Trophoblast cell (in vitro differentiated cells and primary cell): ENCODE results near the gene NANOG.
A peak's percentile ranks its signal among the peaks of the same experiment; 100 is the strongest.
"Not testable (repeated sequence)": the region's sequence is repeated elsewhere in the genome, so short reads cannot be mapped to it uniquely, and the experiment has no call there.

Experiments used
- DNase-seq, 2 donors: peaks; one replicate each; pipeline ENCODE4 v3.0.0-alpha.2; 2016
- H2AFZ ChIP-seq: 2 replicates; pipeline ENCODE4 v1.6.1; 2013; ENCODE audit warnings: low read length, moderate library complexity, mild to moderate bottlenecking; ENCODE audit not compliant: insufficient read depth, poor library complexity
- H2AK5ac ChIP-seq: 2 replicates; pipeline ENCODE4 v1.6.1; 2013; ENCODE audit warnings: mild to moderate bottlenecking, low read length
- H2BK120ac ChIP-seq: 2 replicates; pipeline ENCODE4 v1.6.1; 2013; ENCODE audit warnings: low read length, mild to moderate bottlenecking, moderate library complexity; ENCODE audit not compliant: insufficient read depth, poor library complexity
- H2BK12ac ChIP-seq: 2 replicates; pipeline ENCODE4 v1.6.1; 2013; ENCODE audit warnings: mild to moderate bottlenecking, low read length, moderate library complexity
- H2BK5ac ChIP-seq: 2 replicates; pipeline ENCODE4 v1.6.1; 2013; ENCODE audit warnings: low read length, low read depth, moderate library complexity, mild to moderate bottlenecking; ENCODE audit not compliant: poor library complexity
- H3K14ac ChIP-seq: 2 replicates; pipeline ENCODE4 v1.6.1; 2013; ENCODE audit warnings: mild to moderate bottlenecking, low read length
- H3K18ac ChIP-seq: 2 replicates; pipeline ENCODE4 v1.6.1; 2013; ENCODE audit warnings: mild to moderate bottlenecking, low read length
- H3K23ac ChIP-seq: 2 replicates; pipeline ENCODE4 v1.6.1; 2013; ENCODE audit warnings: low read length
- H3K27ac ChIP-seq: 2 replicates; pipeline ENCODE4 v1.5.1; 2013; ENCODE audit warnings: low read depth, mild to moderate bottlenecking, inconsistent platforms, low read length, moderate library complexity
- H3K27me3 ChIP-seq: 2 replicates; pipeline ENCODE4 v1.6.1; 2013; ENCODE audit warnings: inconsistent platforms, mild to moderate bottlenecking, low read length, moderate library complexity; ENCODE audit not compliant: insufficient read depth
- H3K36me3 ChIP-seq, 2 experiments: 1 replicate in 1 of 2; 2 replicates in 1 of 2; pipeline ENCODE4 v1.6.1; 2013; ENCODE audit warnings: low read length in 2 of 2, mild to moderate bottlenecking in 2 of 2, moderate library complexity in 1 of 2; ENCODE audit not compliant: insufficient read depth in 2 of 2, control insufficient read depth in 1 of 2
- H3K4ac ChIP-seq: 2 replicates; pipeline ENCODE4 v1.6.1; 2013; ENCODE audit warnings: low read depth, mild to moderate bottlenecking, low read length, moderate library complexity
- H3K4me1 ChIP-seq, 2 experiments: 1 replicate in 1 of 2; 2 replicates in 1 of 2; pipeline ENCODE4 v1.6.1; 2013; ENCODE audit warnings: low read length in 2 of 2, mild to moderate bottlenecking in 2 of 2, moderate library complexity in 1 of 2; ENCODE audit not compliant: insufficient read depth in 2 of 2, control insufficient read depth in 1 of 2
- H3K4me2 ChIP-seq: 2 replicates; pipeline ENCODE4 v1.6.1; 2013; ENCODE audit warnings: inconsistent platforms, mild to moderate bottlenecking, low read length, moderate library complexity
- H3K4me3 ChIP-seq: 2 replicates; pipeline ENCODE4 v1.5.1; 2013; ENCODE audit warnings: mild to moderate bottlenecking, low read depth, low read length, inconsistent platforms
- H3K79me1 ChIP-seq: one replicate; pipeline ENCODE4 v1.6.1; 2013; ENCODE audit warnings: low read length
- H3K79me2 ChIP-seq: 2 replicates; pipeline ENCODE4 v1.6.1; 2013; ENCODE audit warnings: low read length, mild to moderate bottlenecking; ENCODE audit not compliant: control insufficient read depth, insufficient read depth, poor library complexity
- H3K9ac ChIP-seq: 2 replicates; pipeline ENCODE4 v1.6.1; 2013; ENCODE audit warnings: mild to moderate bottlenecking, low read length
- H3K9me3 ChIP-seq: 2 replicates; pipeline ENCODE4 v1.6.1; 2013; ENCODE audit warnings: low read depth, mild to moderate bottlenecking, control low read depth, inconsistent platforms, low read length; ENCODE audit not compliant: insufficient read depth
- H4K12ac ChIP-seq: 2 replicates; pipeline ENCODE4 v1.6.1; 2013; ENCODE audit warnings: low read depth, mild to moderate bottlenecking, low read length, moderate library complexity
- H4K8ac ChIP-seq: 2 replicates; pipeline ENCODE4 v1.6.1; 2013; ENCODE audit warnings: low read depth, mild to moderate bottlenecking, low read length, moderate library complexity
- H4K91ac ChIP-seq: one replicate; pipeline ENCODE4 v1.6.1; 2013; ENCODE audit warnings: low read depth, mild to moderate bottlenecking, low read length, moderate library complexity
- WGBS: extraction: QIAGEN DNeasy Blood & Tissue Kit; methylation state at CpG from one replicate; pipeline ENCODE4 v1.1.7; 2013; ENCODE audit warnings: missing lambda C conversion rate; ENCODE audit not compliant: insufficient read length, insufficient coverage; ENCODE audit errors: extremely low coverage; 5-methylcytosine and 5-hydroxymethylcytosine counted together

Gene NANOG

GRCh38 chr12:7798750-7799308 is 9.6 kb downstream of the NANOG start:
- H3K9ac ChIP-seq, H4K12ac ChIP-seq, H3K4me2 ChIP-seq, H3K14ac ChIP-seq, H2AK5ac ChIP-seq, H3K23ac ChIP-seq, H3K4me3 ChIP-seq, H3K4me1 ChIP-seq, H4K8ac ChIP-seq, H3K79me2 ChIP-seq, H3K18ac ChIP-seq, H2BK120ac ChIP-seq, H3K27ac ChIP-seq, H3K9me3 ChIP-seq, DNase-seq, H3K27me3 ChIP-seq, H2BK12ac ChIP-seq, H2AFZ ChIP-seq, H4K91ac ChIP-seq, H3K79me1 ChIP-seq, H2BK5ac ChIP-seq, H3K36me3 ChIP-seq, H3K4ac ChIP-seq: not testable (repeated sequence)
- no CpG with 5 or more reads among the region's 4 CpGs for WGBS

GRCh38 chr12:7801460-7801859 is 12.3 kb downstream of the NANOG start:
- Histone ChIP-seq H3K4ac (no peak overlapping the region), H4K8ac (no peak overlapping the region), H4K12ac (no peak overlapping the region), H3K4me3 (no peak overlapping the region), H2BK120ac (no peak overlapping the region), H3K9me3 (no peaks in the 10 kb centered on the region), H3K9ac (no peak overlapping the region), H4K91ac (no peak overlapping the region), H3K4me2 (no peak overlapping the region), H3K79me1 (no peaks in the 10 kb centered on the region), H2AK5ac (no peak overlapping the region), H3K79me2 (no peaks in the 10 kb centered on the region), H2AFZ (no peak overlapping the region), H2BK12ac (no peak overlapping the region), H3K14ac (no peak overlapping the region), H3K27ac (no peak overlapping the region), H3K18ac (no peak overlapping the region), H3K23ac (no peak overlapping the region), H2BK5ac (no peak overlapping the region), H3K4me1 (peaks cover 2 to 3% of the 10 kb centered on the region in 2 experiments), H3K27me3 (no peaks in the 10 kb centered on the region), H3K36me3 (no peaks in the 10 kb centered on the region)
- no peak for DNase-seq
- whole genome bisulfite sequencing = no CpG with 5 or more reads among the region's 4 CpGs

GRCh38 chr12:7806319-7806718 is 17.1 kb downstream of the NANOG start:
- not testable (repeated sequence) for H3K27me3 ChIP-seq, H3K27ac ChIP-seq, H2AK5ac ChIP-seq, H3K79me1 ChIP-seq, H4K12ac ChIP-seq, H3K4me1 ChIP-seq, H4K8ac ChIP-seq, H2BK5ac ChIP-seq, DNase-seq, H2AFZ ChIP-seq, H3K4ac ChIP-seq, H3K36me3 ChIP-seq, H3K23ac ChIP-seq, H2BK12ac ChIP-seq, H4K91ac ChIP-seq, H3K18ac ChIP-seq, H3K79me2 ChIP-seq, H2BK120ac ChIP-seq, H3K9ac ChIP-seq, H3K9me3 ChIP-seq, H3K14ac ChIP-seq, H3K4me3 ChIP-seq, H3K4me2 ChIP-seq
- WGBS = no CpG with 5 or more reads among the region's 6 CpGs

DNA sequence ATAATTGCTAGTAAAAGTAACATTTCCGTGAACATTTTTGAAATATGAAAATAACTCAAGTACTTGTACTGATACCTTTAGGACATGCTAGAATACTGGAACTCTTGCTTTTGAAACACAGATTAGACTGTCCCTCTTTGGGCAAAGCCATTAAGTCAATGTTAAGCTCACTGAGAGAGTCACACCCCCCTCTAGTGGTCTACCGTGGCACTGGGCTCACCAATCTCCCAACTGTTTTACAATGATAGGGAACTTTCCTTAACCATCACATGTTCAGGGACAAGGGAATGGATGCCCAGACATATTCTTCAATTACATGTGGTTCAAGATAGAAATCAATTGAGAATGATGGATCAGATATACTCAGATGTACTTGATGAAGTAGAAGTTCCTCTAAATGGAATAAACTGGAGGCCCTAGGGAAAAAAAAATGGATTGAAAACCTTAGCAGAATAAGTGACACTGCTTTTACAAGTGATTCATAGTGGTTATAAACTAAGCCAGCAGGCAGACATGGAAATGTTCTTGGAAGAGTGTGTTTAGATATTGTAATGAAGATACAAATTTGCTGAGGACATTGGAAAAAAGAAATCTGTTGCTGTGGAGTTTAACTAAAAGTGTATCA is 17.8 kb downstream of the NANOG start:
- Histone ChIP-seq H3K4me2 (no peak overlapping the region), H4K8ac (no peak overlapping the region), H3K27ac (no peak overlapping the region), H3K36me3 (no peaks in the 10 kb centered on the region), H2BK5ac (no peak overlapping the region), H2AK5ac (no peak overlapping the region), H3K14ac (no peak overlapping the region), H3K79me1 (peaks cover 1% of the 10 kb centered on the region), H4K12ac (no peak overlapping the region), H2BK120ac (no peak overlapping the region), H3K23ac (no peak overlapping the region), H4K91ac (no peak overlapping the region), H3K4me3 (no peak overlapping the region), H3K18ac (no peak overlapping the region), H3K9ac (no peak overlapping the region), H3K27me3 (no peaks in the 10 kb centered on the region), H2BK12ac (no peak overlapping the region), H3K79me2 (no peaks in the 10 kb centered on the region), H2AFZ (no peak overlapping the region), H3K4ac (no peak overlapping the region), H3K4me1 (peaks cover 0 to 5% of the 10 kb centered on the region in 2 experiments), H3K9me3 (no peaks in the 10 kb centered on the region)
- no CpG with 5 or more reads among the region's 2 CpGs for WGBS
- peak; percentile 75 to 91 for DNase-seq
